ENCODE measurements around the gene PDXK.
A peak's percentile ranks its signal among the peaks of the same experiment; 100 is the strongest.

The PDXK gene

GRCh38 chr21:43783098-43783700 is 64.3 kb downstream of the PDXK start:
- peak; percentile 54 for DNase-seq (ENCODE audit: low spot score)

- DNase-seq (ENCODE audit: low spot score): no peak
Measured at GRCh38 chr21:43785134-43785533, 66.2 kb downstream of the PDXK start.

- DNase-seq (ENCODE audit: low spot score): no peak
Measured at GRCh38 chr21:43786300-43786806, 67.4 kb downstream of the PDXK start.

- no peak for DNase-seq (ENCODE audit: low spot score)
Measured at GRCh38 chr21:43786807-43787440, 68.0 kb downstream of the PDXK start.

- peak; percentile 94 for DNase-seq (ENCODE audit: low spot score)
Measured at GRCh38 chr21:43789276-43790009, 70.5 kb downstream of the PDXK start, which contains the start of gene RRP1. Gene RRP1 (plus strand): TSS chr21:43789577. CDS start chr21:43789630, 53 bp downstream.

GRCh38 chr21:43790010-43790524 is 71.1 kb downstream of the PDXK start:
- DNase-seq (ENCODE audit: low spot score): no peak

GRCh38 chr21:43792406-43792805 is 73.5 kb downstream of the PDXK start:
- no peak for DNase-seq (ENCODE audit: low spot score)

GRCh38 chr21:43793243-43793642 is 74.3 kb downstream of the PDXK start:
- DNase-seq (ENCODE audit: low spot score): no peak

GRCh38 chr21:43794311-43794710 is 75.4 kb downstream of the PDXK start:
- no peak for DNase-seq (ENCODE audit: low spot score)

- no peak for DNase-seq (ENCODE audit: low spot score)
Measured at GRCh38 chr21:43794857-43795256, 75.9 kb downstream of the PDXK start.

GRCh38 chr21:43797415-43797814 is 78.5 kb downstream of the PDXK start:
- no peak for DNase-seq (ENCODE audit: low spot score)

- no peak for DNase-seq (ENCODE audit: low spot score)
Measured at GRCh38 chr21:43797925-43798715, 79.2 kb downstream of the PDXK start.

- no peak for DNase-seq (ENCODE audit: low spot score)
Measured at GRCh38 chr21:43799301-43799840, 80.4 kb downstream of the PDXK start.

- no peak for DNase-seq (ENCODE audit: low spot score)
Measured at GRCh38 chr21:43800124-43800523, 81.2 kb downstream of the PDXK start.

- DNase-seq (ENCODE audit: low spot score): no peak
Measured at GRCh38 chr21:43800566-43800965, 81.6 kb downstream of the PDXK start.

GRCh38 chr21:43801006-43801783 is 82.3 kb downstream of the PDXK start:
- no peak for DNase-seq (ENCODE audit: low spot score)

- DNase-seq (ENCODE audit: low spot score): no peak
Measured at GRCh38 chr21:43802713-43803313, 83.9 kb downstream of the PDXK start.

GRCh38 chr21:43803558-43804300 is 84.8 kb downstream of the PDXK start:
- no peak for DNase-seq (ENCODE audit: low spot score)

- DNase-seq (ENCODE audit: low spot score): no peak
Measured at GRCh38 chr21:43805275-43805800, 86.4 kb downstream of the PDXK start.
